Measurements from ENCODE around the gene N4BP2.

Gene N4BP2

DNA sequence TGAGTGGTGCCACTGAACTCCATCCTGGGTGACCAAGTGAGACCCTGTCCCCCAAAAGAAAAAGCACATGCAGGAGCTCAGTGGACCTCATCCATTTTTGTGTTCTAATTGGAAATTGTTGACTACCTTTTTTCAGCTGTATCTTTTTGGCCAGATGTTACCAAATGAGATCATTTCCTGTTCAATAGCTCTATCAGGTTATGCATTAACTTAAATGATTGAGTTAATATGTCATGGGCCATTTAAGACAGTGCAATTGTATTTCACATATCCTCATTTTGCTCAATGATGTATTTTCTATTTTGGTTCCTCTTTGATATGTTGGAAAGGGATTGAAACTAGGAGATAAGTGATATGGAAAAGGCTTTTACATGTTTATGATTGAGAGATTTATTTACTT is 113.9 kb downstream of the N4BP2 start:
- DNase-seq (ENCODE audit: low read depth) = no peak
- no peak overlapping the region for H3K4me3 ChIP-seq (replicated peaks; ENCODE audit: low read depth, low read length)
- TF ChIP-seq, protein P1, sequence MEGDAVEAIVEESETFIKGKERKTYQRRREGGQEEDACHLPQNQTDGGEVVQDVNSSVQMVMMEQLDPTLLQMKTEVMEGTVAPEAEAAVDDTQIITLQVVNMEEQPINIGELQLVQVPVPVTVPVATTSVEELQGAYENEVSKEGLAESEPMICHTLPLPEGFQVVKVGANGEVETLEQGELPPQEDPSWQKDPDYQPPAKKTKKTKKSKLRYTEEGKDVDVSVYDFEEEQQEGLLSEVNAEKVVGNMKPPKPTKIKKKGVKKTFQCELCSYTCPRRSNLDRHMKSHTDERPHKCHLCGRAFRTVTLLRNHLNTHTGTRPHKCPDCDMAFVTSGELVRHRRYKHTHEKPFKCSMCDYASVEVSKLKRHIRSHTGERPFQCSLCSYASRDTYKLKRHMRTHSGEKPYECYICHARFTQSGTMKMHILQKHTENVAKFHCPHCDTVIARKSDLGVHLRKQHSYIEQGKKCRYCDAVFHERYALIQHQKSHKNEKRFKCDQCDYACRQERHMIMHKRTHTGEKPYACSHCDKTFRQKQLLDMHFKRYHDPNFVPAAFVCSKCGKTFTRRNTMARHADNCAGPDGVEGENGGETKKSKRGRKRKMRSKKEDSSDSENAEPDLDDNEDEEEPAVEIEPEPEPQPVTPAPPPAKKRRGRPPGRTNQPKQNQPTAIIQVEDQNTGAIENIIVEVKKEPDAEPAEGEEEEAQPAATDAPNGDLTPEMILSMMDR (IDR thresholded peaks at IDR 0.05; ENCODE audit: low read length, missing control alignments) = no peak

DNA sequence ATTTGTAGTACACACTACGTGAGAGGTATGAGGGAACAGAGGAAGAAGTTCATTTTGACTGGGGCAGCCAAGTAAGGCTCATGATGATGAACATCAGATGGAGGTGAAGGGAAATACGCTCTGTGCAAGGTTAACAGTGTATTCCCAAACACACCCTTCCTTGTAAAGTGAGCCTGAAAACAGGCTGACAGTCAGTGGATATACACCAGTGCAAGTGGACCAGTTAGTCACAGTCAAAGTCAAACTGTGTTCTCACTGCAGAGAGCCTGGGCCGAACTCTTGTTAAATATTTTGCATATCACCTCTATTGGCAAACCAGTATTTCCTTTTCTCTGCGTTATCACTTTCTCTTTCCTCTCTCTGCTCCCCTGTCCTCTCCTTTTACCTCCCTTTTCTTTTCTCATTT is 116.8 kb downstream of the N4BP2 start:
- peak; percentile 21 for DNase-seq (ENCODE audit: low read depth)
- no peak overlapping the region for H3K4me3 ChIP-seq (replicated peaks; ENCODE audit: low read depth, low read length)
- TF ChIP-seq, protein P1 (IDR thresholded peaks at IDR 0.05; ENCODE audit: low read length, missing control alignments) = no peak

DNA sequence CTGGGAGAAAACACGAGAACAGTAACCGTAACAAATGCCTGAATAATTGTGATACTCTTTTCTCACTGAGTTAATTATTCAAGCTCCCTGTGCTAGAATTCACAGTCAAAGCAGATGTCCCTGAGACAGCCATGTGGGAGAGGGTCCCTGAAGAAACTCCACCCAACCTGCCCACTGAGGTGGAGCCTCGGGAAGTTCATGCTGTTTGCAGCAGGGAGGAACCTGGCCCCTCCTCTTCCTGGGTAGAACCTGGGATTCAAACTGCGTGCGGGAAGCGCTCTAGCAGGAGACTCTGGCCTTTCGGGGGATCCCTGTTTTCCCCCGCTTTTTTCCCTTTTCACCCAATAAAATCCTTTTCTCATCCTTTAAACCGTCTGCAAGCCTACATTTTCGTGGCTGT is 120.0 kb downstream of the N4BP2 start:
- peak overlapping the region; percentile 36 for H3K4me3 ChIP-seq (replicated peaks; ENCODE audit: low read depth, low read length)
- TF ChIP-seq, protein P1 (IDR thresholded peaks at IDR 0.05; ENCODE audit: low read length, missing control alignments) = no peak
- no peak for DNase-seq (ENCODE audit: low read depth)

DNA sequence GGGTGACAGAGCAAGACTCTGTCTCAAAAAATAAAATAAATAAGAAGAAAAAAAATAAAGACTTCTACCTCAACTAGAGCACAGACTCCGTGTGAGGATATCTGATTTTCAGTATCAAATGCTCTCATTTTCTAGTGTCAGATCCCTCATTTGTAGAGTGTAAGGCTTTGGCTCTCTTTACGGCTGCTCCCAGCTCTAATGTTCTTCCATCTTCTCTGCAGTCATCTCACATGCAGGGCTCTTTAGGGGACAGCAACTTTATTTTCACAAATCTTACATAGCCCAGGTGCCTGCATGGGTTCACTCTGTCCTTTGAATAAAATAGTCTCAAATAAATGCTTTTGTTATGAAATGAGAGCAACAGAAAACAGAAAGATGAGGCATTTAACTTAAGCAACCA is 120.9 kb downstream of the N4BP2 start:
- TF ChIP-seq, protein P1 (IDR thresholded peaks at IDR 0.05; ENCODE audit: low read length, missing control alignments) = no peak
- H3K4me3 ChIP-seq (replicated peaks; ENCODE audit: low read depth, low read length) = no peak overlapping the region
- DNase-seq (ENCODE audit: low read depth) = no peak

DNA sequence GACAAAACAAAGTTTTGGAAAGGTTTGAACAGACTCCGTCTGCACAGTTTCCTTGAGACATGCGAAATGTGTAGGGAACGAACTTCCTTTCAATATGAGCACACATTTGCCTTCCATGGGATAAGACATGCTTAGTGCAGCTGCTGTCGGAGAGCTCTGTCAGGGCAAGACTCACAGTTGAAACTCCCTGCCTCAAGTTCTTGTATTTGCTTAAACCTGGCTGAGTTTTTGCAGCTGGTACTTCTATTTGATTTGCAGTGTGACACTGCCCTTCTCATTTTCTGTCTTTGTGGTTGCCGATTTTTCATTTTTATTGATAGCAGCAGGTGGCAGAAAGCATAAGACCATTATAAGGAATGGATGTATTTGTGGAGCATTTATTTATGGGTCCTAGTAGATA is 122.0 kb downstream of the N4BP2 start:
- no peak overlapping the region for H3K4me3 ChIP-seq (replicated peaks; ENCODE audit: low read depth, low read length)
- DNase-seq (ENCODE audit: low read depth) = no peak
- TF ChIP-seq, protein P1 (IDR thresholded peaks at IDR 0.05; ENCODE audit: low read length, missing control alignments) = no peak

DNA sequence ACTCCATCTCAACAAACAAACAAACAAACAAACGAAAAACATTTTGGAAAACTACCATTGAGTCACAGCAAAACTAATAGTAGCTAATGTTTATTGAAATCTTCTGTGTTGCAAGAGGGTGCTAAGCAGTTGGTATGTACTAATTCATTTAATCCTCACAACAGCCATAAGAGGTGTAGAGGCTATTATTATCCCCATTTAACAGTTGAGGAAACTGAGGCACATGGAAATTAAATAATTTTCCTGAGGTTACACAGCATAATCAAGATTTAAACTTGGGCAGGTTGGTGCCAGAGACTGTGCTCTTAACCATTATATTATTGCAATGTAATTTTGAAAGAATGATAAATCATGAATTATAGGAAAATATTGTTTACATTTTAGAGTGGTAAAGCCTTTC is 122.7 kb downstream of the N4BP2 start:
- TF ChIP-seq, protein P1 (IDR thresholded peaks at IDR 0.05; ENCODE audit: low read length, missing control alignments) = no peak
- H3K4me3 ChIP-seq (replicated peaks; ENCODE audit: low read depth, low read length) = no peak overlapping the region
- DNase-seq (ENCODE audit: low read depth) = no peak

DNA sequence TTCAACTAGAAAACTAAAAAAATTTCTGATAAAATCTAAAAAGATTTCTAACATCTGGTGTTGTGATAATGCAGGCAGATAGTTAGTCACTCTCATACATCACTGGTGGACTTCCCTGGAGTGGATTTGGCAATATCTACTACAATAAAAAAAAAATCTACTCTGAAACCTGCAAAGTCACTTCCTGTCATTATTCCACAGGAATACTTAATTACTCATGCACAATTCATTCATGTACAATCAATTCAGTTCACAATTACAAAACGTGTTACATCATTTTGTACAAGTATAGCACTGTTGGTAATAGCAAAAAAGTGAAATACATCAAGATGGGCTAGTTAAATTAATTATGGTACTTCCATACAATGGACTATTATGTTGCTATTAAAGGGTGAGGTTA is 123.7 kb downstream of the N4BP2 start:
- no peak overlapping the region for H3K4me3 ChIP-seq (replicated peaks; ENCODE audit: low read depth, low read length)
- TF ChIP-seq, protein P1 (IDR thresholded peaks at IDR 0.05; ENCODE audit: low read length, missing control alignments) = no peak
- DNase-seq (ENCODE audit: low read depth) = peak; percentile 91
